Measurements from ENCODE around the gene COPG1.
"Not testable (repeated sequence)": the region's sequence is repeated elsewhere in the genome, so short reads cannot be mapped to it uniquely, and the experiment has no call there.

COPG1 gene

DNA sequence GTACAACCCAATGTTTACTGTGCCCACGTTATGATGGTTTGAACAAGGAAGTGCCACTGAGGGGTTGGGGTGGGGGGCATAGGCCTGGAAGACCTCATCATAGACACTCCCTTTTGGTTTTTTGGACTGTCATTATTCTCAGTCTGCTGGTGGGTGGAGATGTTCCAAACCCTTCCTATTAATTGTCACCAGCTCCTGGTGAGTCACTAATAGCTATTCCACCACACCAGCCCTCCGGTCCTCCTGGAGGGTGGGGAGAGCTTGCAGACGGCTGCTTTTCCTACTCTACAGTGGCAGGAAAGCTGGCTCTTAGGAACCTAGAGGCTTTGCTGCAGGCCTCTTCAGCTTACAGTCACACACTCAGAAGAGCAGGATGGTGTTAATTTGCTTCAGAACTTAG lies 9.0 kb upstream of the COPG1 start:
- DNase-seq, result peak; percentile 35

DNA sequence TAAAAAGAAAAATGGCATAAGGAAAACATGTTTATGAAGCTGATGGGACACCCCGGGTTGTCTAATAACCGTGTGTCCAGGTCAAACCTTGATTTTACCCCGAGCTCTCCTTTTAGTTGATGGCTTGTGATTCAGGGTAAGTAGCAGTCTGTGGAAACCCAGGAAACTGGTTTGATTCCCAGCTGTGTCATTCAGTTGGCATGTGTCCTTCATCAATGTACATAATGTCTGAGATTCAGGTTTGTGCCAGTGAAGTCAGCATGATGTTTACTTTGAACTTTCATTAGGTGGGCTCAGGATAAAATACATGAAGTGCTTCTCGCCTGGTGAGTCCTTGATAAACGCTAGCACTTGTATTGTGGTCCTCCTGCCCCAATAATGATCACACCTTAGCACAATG lies 4.3 kb upstream of the COPG1 start:
- no peak for DNase-seq

DNA sequence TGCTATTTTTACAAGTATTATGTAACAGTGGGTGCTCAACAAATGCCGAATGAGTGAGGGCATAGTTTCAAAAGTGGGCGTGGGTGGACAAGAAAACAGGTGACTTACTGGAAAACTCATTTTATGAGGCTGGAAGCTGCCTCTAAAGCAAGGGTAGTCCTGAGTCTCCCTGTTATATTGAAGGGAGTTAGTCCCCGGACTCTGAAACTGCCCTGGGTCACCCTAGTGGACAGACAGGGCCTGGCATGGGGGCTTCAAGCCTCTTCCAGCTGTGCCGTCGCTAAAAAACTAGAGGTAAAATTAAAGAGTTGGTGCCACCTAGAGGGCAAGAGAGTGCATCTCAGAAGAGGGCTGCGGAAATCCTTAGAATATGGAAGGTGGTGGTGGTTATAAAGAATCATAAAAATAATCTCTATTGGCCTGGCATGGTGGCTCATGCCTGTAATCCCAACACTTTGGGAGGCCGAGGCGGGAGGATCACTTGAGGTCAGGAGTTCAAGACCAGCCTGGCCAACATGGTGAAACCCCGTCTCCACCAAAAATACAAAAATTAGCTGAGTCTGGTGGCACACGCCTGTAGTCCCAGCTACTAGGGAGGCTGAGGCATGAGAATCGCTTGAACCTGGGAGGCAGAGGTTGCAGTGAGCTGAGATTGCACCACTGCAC lies 3.6 kb upstream of the COPG1 start:
- peak; percentile 90 for DNase-seq

DNA sequence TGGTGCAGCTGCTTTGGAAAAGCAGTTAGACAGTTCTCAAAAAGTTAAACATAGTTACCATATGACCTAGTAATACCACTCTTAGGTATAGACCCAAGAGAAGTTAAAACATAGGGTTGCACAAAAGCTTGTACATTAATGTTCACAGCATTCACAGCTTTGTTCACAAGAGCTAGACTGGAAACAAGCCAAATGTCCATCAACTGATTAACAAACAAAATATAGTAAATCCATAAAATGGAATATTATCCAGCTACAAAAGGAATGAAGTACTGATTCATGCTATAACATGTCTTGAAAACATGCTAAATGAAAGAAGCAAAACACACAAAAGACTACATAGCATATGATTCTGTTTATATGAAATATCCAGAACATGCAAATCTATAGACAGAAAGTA lies 2.8 kb upstream of the COPG1 start:
- DNase-seq, result no peak

DNA sequence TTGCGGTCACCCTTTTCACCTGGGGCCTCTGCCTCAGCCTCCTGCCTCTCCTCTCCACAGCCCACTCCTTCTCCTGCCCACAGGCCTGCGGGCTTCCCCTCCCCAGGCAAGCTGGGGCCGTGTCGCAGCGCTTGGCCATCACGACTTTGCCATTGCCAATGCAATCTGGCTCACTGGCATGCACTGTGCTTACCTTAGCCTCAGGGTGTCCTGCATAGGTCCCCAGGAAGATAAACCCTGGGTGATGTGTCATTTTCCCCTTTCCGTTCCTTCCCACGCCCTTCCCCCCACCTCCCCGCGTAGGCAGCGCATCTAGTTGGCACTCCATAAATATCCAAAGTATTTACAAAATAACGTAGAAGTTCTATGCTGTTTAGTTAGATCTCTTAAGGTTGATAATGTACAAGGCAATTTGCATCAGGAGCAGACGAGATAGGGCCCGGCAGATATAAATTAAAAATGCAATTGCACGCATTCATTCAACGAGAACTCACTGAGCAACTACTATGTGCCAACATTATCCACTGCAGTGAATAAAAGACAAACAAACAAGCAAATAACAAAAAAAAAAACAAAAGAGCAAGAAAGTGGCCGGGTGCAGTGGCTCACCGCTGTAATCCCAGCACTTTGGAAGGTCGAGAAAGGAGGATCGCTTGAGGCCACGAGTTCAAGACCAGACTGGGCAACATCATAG lies 973 bp upstream of the COPG1 start:
- no peak for DNase-seq

DNA sequence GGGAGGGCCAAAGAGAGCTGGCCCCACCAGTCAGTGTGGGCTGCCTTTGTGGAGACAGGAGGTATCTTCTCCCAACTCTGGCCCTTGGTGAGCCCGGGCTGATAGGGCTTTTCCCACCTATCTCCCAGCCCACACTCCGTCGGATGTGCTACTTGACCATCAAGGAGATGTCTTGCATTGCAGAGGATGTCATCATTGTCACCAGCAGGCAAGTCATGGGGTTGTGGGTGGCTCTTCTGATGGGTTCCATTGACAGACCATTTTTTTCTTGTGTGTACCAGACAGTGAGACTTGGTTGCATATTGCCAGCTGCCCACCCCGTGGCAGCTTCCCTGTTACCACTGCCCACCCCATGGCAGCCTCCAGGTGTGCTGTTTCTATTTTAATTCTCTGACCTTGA lies 3.3 kb downstream of the COPG1 start:
- DNase-seq, result no peak

DNA sequence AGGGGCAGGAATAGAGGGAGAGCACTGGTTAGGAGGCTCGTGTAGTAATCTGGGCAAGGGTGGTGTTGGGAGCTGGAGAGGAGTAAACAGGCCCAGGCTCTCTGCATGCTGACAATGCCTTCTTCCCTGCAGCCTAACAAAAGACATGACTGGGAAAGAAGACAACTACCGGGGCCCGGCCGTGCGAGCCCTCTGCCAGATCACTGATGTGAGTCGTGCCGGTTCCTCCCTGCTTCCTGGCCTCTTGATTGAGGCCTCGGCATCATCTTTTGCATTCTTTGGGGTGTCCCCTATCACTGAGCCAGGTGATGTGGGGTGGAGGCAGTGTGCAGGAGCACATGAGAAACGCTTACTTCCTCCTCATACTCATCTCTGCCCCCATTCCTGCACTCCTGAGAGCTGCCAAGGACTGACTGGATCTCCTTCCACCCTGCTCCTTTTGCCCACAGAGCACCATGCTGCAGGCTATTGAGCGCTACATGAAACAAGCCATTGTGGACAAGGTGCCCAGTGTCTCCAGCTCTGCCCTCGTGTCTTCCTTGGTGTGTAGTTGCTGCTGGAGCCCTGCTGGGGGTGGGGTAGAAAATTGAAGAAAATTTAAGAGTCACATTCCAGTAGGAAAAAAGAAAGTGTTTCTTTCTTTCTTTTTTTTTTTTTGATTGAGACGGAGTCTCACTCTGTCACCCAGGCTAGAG lies 5.3 kb downstream of the COPG1 start:
- no peak for DNase-seq

DNA sequence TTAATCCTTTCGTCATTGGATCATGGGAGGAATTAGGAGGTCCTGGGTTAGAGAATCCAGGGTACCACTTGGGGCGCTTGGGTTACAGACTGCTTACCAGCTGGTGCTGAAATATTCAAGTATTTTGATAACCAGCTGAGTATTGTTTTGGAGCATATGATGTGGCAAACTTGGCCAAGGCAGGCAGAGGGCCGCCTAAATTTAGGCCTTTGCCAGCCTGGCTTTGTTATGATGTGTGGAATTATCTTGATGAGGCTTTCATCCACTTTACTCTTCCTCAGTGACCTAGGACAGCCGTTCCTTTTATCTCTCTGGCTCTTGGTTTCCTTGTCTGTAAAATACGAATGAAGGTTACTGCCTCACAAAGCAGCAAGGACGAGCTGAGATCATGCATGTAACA lies 6.9 kb downstream of the COPG1 start:
- no peak for DNase-seq

DNA sequence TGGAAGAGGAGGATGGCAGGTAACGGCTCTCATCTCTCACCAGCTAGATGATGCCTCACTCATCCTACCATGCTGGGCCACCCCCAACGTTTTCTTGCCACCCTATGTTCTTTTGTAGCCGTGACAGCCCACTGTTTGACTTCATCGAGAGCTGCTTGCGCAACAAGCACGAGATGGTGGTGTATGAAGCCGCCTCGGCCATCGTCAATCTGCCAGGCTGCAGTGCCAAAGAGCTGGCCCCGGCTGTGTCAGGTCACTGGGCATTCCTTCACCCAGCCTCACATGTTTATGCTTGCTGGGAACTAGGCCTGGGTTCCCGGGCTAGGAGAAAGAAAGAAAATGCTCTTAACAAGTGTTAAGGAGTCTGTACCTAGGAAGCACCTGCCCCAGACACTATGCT lies 8.2 kb downstream of the COPG1 start:
- no peak for DNase-seq

DNA sequence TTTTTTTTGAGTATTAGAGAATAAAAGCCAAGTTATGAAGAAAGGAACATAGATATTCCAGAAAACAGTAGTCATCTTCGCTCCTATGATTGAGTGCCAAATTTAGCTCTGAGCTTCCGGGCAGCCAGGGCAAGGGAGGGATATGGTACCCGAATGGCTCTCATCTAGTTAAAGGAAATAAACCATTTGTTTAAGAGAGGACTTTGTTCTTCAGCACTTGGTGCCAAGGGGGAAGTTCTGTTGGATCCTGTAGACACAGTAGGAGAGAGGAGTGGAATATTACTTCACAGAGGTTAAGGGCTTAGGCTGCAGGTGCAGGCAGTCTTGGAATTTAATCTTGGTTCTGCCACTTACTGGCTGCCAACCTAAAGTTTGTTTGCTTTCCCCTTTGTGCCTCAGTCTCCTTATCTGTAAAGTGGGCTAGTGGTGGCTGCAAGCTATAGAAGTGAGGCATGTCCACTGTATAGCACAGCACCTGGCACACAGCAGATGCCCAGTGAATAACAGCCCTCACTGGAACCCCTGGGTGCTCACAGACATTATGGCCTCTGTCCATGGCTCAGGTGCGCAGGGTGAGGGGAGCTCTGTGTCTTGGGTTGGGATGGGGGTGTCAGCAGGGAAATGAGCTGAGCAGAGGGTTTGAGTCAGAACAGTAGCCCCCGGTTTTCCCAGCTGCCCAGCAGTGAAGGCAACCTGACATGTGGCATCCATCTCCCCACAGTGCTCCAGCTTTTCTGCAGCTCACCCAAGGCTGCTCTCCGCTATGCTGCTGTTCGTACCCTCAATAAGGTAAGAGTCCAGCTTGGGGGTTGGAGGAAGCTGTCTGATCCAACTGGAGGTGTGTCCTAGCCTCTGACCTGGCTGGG lies 10.4 kb downstream of the COPG1 start:
- DNase-seq, result no peak

DNA sequence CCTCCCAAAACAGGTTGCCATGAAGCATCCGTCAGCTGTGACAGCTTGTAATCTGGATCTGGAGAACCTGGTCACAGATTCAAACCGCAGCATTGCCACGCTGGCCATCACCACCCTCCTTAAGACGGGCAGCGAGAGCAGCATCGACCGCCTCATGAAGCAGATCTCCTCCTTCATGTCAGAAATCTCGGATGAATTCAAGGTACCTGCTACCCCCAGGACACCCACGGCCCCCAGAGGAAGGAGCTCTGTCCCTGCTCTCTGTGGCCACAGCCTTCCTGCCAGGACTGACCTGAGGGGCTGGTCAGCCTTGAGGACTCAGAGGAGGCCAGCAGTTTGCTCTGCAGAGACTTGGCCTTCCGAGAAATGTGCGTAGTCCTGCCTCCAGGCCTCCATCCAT lies 11.2 kb downstream of the COPG1 start:
- no peak for DNase-seq

DNA sequence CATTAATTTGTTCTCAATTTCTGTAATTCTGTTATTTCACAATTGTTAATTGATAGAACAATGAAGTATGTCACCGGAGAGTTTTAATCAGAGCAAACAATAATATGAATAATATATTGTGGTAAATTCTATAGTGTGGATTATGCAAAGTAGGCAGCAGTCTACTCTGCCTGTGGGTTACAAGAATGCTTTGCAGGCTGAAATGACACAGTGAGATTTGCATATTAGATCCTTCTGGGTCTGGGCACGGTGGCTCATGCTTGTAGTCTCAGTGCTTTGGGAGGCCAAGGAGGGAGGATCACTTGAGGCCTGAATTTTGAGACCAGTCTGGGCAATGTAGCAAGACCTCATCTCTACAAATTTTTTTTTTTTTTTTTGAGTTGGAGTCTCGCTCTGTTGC lies 12.5 kb downstream of the COPG1 start:
- DNase-seq, result no peak

DNA sequence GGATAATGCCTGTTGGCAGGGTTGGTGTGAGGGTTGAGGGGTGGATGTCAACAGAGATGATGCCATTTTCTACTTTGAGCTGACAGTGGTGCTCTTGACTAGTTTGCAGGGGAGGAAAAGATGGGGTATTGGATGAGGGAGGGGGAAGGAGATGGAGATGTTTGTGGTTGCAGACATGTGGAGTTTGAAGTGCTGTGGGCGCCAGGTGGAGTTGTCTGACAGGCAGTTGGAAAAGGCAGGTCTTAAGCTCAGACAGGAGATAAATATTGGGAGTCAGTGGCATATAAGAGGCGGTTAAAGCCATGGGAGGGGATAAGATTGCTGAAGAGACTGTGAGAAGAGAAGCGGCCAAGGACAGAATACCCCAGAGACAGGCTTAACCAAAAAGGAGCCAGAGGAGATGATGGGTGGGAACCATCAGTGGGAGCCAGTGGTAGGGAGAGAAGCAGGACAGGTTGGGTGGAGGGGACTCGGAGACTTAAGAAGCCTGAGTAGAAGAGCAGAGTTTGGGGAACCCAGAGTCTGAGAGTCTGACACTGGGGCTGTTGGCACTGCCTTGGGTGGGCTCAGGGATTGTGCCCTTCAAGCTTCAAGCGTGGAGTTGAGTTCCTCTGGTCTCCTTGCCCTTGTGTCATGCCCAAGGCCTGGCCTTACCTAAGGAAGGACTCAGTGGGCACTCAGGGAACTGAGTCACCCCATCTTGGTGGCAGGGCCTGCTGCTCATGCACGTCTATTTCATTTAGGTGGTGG lies 13.9 kb downstream of the COPG1 start:
- DNase-seq, result no peak

DNA sequence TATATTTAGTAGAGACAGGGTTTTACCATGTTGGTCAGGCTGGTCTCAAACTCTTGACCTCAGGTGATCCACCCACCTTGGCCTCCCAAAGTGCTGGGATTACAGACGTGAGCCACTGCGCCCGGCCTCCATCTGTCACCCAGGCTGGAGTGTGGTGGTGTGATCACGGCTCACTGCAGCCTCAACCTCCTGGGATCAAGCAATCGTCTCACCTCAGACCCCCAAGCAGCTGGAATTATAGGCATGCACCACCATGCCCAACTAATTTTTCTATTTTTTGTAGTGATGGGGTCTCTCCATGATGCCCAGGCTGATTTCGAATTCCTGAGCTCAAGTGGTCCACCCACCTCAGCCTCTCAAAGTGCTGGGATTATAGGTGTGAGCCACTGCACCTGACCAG lies 15.6 kb downstream of the COPG1 start:
- DNase-seq, result not testable (repeated sequence)

DNA sequence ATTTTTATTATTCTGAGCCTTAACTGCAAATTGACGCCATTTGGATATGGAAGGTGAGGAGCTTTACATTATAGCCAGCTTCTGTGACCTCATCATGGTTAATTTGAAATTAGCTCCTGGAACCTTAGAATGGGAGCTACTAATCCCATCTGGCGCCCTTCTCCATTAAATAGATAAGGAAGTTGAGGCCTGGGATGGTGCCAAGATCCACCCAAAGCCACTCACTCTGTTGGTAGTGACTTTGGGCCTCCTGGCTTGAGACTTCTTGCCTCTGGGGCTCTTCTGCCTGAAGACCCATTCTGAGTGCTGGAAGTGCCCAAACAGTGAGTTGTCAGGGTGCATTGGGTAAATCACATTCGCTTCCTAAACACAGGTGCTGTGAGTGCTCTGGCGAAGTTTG lies 17.2 kb downstream of the COPG1 start:
- DNase-seq, result no peak

DNA sequence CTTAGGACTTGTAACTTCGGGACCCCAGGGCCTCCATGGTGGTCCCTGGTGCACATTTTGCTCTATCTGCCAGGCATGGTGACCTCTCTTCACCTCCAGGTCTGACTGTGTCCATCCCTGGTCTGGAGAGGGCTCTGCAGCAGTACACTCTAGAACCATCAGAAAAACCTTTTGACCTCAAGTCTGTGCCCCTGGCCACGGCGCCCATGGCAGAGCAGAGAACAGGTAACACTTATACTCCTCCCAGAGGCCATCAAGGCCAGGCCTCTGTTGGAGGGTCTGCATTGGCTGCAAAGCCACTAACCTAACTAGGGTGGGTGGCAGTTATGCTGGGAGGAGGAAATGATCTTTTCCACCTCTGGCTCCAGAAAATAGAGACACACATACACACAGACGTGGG lies 19.0 kb downstream of the COPG1 start:
- DNase-seq, result no peak

DNA sequence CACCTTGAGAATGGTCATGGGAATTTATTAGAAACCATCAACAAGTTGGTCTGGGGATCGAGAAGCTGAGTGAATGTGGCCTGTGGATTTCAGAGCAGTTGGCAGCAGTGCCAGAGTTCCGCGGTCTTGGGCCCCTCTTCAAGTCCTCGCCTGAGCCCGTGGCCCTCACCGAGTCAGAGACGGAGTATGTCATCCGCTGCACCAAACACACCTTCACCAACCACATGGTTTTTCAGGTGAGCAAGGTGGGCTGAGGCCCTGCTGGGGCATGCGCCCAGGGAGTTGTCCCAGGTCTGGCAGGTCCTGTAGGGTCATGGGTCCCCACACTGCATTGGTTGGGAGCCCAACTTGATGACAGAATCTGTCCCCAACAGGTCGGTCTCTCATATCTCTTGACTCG lies 22.3 kb downstream of the COPG1 start:
- DNase-seq, result no peak

DNA sequence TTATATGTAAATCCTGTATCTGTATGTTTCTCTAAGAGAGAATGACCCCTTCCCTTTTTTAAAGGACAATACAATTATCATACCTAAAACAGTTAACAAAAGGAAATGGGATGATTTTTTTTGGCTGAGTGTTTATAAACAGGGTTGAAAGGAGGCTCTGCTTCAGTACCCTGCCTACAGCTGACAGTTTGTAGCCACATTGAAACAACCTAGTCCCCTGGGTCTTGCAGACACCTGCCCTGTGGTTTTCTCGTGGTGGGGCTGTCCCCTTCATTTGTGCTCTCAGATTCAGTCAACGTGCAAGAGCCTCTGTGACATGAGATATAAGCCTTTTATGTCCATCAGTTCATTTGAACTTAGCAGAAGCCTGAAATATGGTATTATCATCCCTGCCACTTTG lies 27.0 kb downstream of the COPG1 start:
- DNase-seq, result no peak

DNA sequence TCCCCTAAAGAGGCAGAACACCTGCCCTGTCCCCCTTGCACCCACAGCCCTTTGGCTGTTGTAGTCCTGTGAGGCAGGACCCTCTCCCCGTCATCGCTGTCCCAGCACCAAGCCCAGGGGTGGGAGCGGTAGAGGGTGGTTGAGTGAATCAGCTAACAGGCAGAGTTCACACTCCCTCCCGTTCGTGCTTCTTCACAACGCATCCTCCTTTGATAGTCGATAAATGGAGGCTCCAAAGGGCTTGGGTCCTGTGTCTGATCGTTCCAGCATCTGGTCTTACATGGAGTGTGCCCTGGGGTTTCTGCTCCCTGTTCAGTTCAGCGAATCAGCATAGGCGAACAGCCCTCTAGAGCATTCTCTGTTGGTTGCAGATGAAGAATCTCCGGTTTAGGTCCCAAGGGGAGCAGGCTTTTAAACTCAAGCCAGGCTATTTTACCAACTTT lies 28.4 kb downstream of the COPG1 start:
- DNase-seq, result peak; percentile 49

DNA sequence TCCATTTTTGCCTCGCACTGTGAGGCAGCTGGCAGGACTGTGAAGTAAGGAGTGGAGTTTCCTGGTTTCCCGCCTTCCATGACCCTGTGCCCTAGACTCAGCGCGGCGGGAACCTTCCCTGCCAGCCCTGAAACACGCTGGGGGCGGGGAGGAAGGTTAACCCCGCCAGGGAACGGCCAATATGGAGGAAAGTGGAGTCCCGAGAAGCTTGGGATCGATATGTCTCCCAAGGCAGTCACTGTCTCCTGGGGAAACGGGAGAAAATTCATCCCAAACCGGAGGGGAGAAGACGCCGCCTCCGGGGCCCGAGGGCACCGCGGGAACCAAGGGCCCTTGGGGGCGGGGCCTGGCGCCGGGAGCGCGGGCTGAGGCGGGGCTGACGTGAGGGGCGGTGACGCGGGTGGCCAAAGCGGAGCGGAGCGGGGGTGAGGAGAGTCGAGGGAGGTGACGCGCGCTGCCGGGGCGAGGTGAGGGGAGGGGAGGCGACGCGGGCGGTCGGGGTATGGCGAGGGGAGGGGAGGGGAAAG lies 29.1 kb downstream of the COPG1 start, which contains the start of gene HMCES:
Gene HMCES (plus strand): TSS at position 432 of the 527 bp plus-strand sequence. CDS start 863 bp downstream, outside the sequence.
- peak; percentile 88 for DNase-seq

DNA sequence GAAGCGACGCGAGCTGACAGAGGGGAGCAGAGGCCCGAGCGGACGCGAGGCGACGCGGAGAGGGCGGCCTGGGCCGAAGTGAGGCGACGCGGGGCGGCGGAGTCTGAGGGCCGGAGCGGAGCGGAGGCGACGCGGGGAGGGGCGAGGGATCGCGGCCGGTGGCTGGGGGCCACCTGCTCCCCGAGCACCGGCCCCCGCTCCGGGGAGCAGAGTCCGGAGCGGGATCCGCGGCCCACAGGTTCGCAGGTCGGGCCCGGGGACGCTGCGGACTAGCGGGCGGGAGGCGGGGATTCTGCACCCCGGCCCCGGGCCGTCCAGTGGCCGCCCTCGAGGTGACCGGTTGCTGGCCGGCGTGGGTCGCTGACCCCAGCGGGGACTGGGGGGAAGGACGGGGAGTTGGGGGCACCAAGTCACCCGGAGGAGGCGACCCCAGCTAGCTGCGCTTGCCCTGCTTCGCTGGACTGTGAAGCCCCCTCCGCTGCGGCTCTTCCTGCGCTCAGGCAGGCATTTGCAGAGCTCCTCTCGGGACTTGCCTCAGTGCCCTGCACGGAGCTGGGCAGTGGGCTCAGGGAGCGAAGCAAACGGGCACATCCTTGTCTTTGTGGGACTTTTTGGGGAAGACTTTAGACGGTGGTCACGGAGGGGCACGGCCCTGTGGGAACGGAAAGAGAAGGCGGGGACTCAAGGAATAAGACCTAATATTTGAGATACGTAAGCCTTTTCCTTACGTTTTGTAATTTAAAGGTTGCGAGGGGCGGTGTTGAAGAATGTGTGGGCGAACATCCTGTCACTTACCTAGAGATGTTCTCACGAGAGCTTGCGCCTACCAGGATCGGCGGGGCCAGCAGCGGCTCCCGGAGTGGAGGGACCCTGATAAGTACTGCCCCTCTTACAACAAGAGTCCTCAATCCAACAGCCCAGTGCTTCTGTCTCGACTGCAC lies 29.8 kb downstream of the COPG1 start:
- peak; percentile 42 for DNase-seq

Data from fibroblast of skin of scalp (primary cell).